ENCODE data around the gene KRTAP1-3. TPM values are rescaled to one million over a fixed set of nuclear protein-coding genes. Genes with fewer than 3 reads are reported as not detected.
"Not testable (repeated sequence)": the region's sequence is repeated elsewhere in the genome, so short reads cannot be mapped to it uniquely, and the experiment has no call there.

Gene KRTAP1-3
- total and polyA plus RNA-seq, 2 donors (not counting 1 experiment from before 2014, with no cell fraction given) = not detected

GRCh38 chr17:41048441-41048840 is 13.8 kb upstream of the KRTAP1-3 start:
- no peak for DNase-seq
- intact Hi-C loops (cut with micrococcal nuclease) = no loop called here
- Histone ChIP-seq H3K4me3 (ENCODE audit: control extremely low read depth in 1 of 5, extremely low read depth in 1 of 5, insufficient read depth in 1 of 5, low read depth in 2 of 5, low read length in 4 of 5) (no peak overlapping the region), H2AFZ (ENCODE audit: insufficient read depth, low read depth, low read length, poor library complexity, severe bottlenecking) (no peak overlapping the region), H3K27ac (ENCODE audit: low read length in 2 of 2) (no peak overlapping the region), H3K79me2 (ENCODE audit: control insufficient read depth, insufficient read depth, low read length) (no peaks in the 10 kb centered on the region), H3K9ac (ENCODE audit: low read length) (no peak overlapping the region), H3K36me3 (replicated peaks in 1 of 2; ENCODE audit: control extremely low read depth in 1 of 2, control insufficient read depth in 1 of 2, extremely low read depth in 1 of 2, insufficient read depth in 2 of 2, low read length in 1 of 2) (no peaks in the 10 kb centered on the region), H4K20me1 (ENCODE audit: control insufficient read depth, insufficient read depth, low read length, poor library complexity, severe bottlenecking) (no peaks in the 10 kb centered on the region), H3K4me1 (ENCODE audit: control insufficient read depth in 2 of 2, insufficient read depth in 2 of 2, low read length in 2 of 2) (no peaks in the 10 kb centered on the region), H3K27me3 (replicated peaks in 1 of 4; ENCODE audit: control extremely low read depth in 1 of 4, control insufficient read depth in 3 of 4, insufficient read depth in 4 of 4, low read length in 3 of 4) (peaks cover 0 to 2% (median 0%) of the 10 kb centered on the region in 4 experiments), H3K4me2 (replicated peaks; ENCODE audit: low read depth, low read length, poor library complexity, severe bottlenecking) (no peak overlapping the region), H3K9me3 (ENCODE audit: control extremely low read depth in 1 of 3, control insufficient read depth in 2 of 3, insufficient read depth in 1 of 3, low read length in 2 of 3) (peaks cover 0 to 1% (median 0%) of the 10 kb centered on the region in 3 donors)
- peaks cover 3% of the 10 kb centered on the region for H3K9me3 Mint-ChIP-seq (ENCODE audit: insufficient read depth)
- H3K4me1 Mint-ChIP-seq = peaks cover 2% of the 10 kb centered on the region
- 100% methylated on average over 4 of the region's 7 CpGs for WGBS (ENCODE audit: insufficient coverage)
- H3K27ac Mint-ChIP-seq = no peak overlapping the region
- no peak for ATAC-seq (ENCODE audit: low read depth)
- no peak overlapping the region for H3K4me3 Mint-ChIP-seq
- CTCF ChIA-PET = no interaction called here
- TF ChIP-seq EZH2 (IDR thresholded peaks at IDR 0.05; ENCODE audit: borderline replicate concordance, insufficient read depth, low read depth, low read length, poor library complexity, severe bottlenecking) = no peak
- no peak for TF ChIP-seq CTCF (IDR thresholded peaks at IDR 0.05)
- POLR2A ChIA-PET = no interaction called here
- peaks cover 36% of the 10 kb centered on the region for H3K27me3 Mint-ChIP-seq

- H4K20me1 ChIP-seq (ENCODE audit: control insufficient read depth, insufficient read depth, low read length, poor library complexity, severe bottlenecking); H2AFZ ChIP-seq (ENCODE audit: insufficient read depth, low read depth, low read length, poor library complexity, severe bottlenecking); H3K4me3 Mint-ChIP-seq; H3K27ac ChIP-seq (ENCODE audit: low read length in 2 of 2); POLR2A ChIA-PET; H3K4me3 ChIP-seq (ENCODE audit: control extremely low read depth in 1 of 5, extremely low read depth in 1 of 5, insufficient read depth in 1 of 5, low read depth in 2 of 5, low read length in 4 of 5); H3K9me3 ChIP-seq (ENCODE audit: control extremely low read depth in 1 of 3, control insufficient read depth in 2 of 3, insufficient read depth in 1 of 3, low read length in 2 of 3); H3K36me3 ChIP-seq (replicated peaks in 1 of 2; ENCODE audit: control extremely low read depth in 1 of 2, control insufficient read depth in 1 of 2, extremely low read depth in 1 of 2, insufficient read depth in 2 of 2, low read length in 1 of 2); H3K27me3 ChIP-seq (replicated peaks in 1 of 4; ENCODE audit: control extremely low read depth in 1 of 4, control insufficient read depth in 3 of 4, insufficient read depth in 4 of 4, low read length in 3 of 4); ATAC-seq (ENCODE audit: low read depth); intact Hi-C loops (cut with micrococcal nuclease); H3K4me2 ChIP-seq (replicated peaks; ENCODE audit: low read depth, low read length, poor library complexity, severe bottlenecking); DNase-seq; H3K79me2 ChIP-seq (ENCODE audit: control insufficient read depth, insufficient read depth, low read length); H3K4me1 Mint-ChIP-seq; H3K27ac Mint-ChIP-seq; H3K9me3 Mint-ChIP-seq (ENCODE audit: insufficient read depth); H3K4me1 ChIP-seq (ENCODE audit: control insufficient read depth in 2 of 2, insufficient read depth in 2 of 2, low read length in 2 of 2); H3K9ac ChIP-seq (ENCODE audit: low read length): not testable (repeated sequence)
- WGBS (ENCODE audit: insufficient coverage) = 83% methylated on average over 3 of the region's 33 CpGs
- H3K27me3 Mint-ChIP-seq = peaks cover 35% of the 10 kb centered on the region
- CTCF ChIA-PET = interaction anchor here (1.3 kb wide), 1 partner anchor 8 kb away, joined by 3 read pairs; no protein-coding TSS in a partner anchor
Measured at GRCh38 chr17:41046735-41047465, 12.2 kb upstream of the KRTAP1-3 start, which contains the start of gene KRTAP2-1. Gene KRTAP2-1 (minus strand): TSS chr17:41047316. CDS start chr17:41047267, 49 bp downstream.
